HG02870 (cell line): ENCODE measurements around the gene LRRFIP1.

Source experiments
- ATAC-seq: cut with Tn5 transposase; IDR thresholded peaks from one replicate; pipeline ENCODE4 v1.9.1; 2021; ENCODE audit warnings: mild to moderate bottlenecking, moderate library complexity; ENCODE audit not compliant: unreplicated experiment

LRRFIP1 gene

DNA sequence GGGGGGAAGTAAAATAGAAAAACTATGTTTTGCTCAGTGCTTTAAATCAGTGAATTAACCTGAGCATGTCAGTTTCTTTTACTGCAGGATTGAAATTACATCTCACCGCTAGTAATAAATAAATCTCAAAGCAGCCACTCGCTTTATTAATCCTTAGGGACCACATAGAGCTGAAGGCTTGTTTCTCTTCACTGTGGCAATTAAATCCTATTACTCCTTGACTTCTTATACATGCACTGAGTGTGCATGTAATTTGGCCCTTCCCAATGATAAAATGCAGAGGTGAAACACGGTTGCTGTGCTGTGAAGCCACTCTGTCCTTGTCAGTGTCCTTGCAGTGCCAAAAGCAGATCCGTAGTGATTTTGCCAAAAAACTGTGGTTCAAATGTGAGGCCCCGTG lies 94.1 kb downstream of the LRRFIP1 start:
- no peak for ATAC-seq

DNA sequence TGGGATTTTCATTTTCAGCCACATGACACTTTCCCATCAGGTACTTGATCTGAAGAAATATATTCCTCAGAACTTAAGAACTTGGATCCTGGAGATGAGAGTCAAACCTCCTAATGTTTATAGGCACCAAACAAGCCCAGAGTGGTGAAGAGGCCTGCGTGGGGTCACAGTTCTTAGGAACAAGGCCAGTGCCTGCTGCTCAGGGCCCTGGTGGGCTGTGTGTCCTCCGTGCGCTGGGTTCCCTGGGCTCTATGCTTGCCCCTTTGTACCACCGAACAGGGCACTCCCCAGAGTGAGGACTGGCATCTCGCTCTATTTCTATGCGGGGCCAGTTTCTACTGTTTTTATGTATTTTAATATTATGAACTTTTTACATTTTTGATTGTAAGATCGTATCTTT lies 95.2 kb downstream of the LRRFIP1 start:
- ATAC-seq, result no peak

DNA sequence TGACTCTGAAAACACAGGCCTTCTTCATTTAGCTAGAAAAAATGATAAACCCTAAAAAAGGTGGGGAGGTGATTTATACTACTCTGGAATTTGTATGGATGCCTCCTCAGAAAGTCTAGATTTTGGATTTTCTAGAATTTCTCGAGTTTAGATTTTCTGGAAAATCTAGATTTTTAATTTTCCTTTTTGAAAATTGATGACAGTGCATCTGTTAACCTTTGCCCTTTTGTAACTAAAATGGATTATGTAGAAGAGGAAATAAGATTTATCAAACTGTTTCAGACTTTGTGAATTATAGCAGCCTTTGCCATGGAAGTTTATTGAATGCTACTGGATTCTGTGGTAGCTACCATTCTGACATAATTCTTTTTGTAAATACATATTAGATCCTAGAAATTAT lies 95.6 kb downstream of the LRRFIP1 start:
- ATAC-seq, result no peak

DNA sequence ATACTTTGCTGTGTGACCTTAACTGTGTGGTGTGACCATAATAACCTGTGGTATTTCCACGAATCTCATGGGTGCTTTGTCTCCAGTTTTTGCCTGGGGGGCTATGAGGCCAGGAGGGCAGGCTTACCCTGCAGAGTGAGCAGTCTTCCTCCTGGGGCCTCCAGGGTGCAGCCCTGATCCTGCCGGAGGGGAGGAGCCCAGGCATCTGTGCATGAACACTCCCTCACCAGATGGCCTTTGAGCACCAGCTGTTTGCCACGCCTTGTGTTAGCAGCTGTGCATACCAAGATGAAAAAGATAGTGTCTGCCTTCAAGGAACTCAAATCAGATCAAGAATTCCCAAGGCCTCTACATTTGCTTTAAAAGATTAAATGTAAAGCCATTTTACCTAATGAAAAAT lies 96.2 kb downstream of the LRRFIP1 start:
- no peak for ATAC-seq

DNA sequence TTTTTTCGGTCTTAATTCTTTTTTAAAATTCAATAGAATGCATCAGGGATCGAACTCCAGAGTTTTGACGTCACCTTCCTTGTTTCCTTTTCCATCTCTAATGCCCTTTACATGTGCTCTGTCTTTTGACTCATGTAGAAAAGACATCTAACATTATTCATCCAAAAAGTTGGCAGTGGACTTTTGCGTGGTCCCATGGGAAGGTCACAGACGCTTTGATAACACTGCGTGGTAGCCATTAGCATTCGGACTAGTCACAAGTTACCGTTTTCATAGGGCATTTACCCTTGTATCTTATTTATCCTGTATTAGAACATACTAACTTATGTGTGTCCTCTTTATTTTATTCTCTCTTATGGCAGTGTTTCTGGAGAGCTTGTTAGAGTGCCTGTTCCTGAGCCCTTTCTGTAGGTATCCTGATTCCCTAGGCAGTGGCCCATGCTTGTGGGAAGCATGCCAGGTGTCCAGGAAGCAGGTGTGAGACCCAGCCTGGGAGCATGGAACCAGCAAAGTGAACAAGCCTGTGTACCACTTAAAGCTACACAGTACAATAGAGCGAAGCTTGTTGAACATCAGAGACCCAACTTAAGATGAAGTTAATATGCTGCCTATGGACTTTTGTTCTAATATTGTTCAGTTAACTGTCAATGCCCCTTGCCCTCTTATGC lies 97.6 kb downstream of the LRRFIP1 start:
- no peak for ATAC-seq

DNA sequence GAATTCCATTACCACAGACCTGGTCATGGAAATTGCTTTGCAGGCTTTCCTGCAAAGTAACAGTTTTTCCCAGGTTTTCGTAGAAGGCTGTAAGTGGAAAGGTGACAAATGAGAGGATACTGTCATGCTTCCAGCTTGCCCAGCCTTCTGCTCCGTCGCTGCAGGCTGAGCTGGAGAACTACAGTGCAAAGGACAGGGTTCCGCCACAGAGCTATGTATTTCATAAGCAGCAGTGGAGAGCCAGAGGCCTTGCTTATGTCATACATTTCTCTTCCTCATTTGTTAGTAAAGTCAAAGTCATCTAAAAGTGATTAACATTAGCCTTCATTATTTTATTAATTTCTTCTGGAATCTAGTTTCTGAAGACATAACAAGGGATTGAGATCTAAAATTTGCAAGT lies 98.3 kb downstream of the LRRFIP1 start:
- ATAC-seq, result no peak

DNA sequence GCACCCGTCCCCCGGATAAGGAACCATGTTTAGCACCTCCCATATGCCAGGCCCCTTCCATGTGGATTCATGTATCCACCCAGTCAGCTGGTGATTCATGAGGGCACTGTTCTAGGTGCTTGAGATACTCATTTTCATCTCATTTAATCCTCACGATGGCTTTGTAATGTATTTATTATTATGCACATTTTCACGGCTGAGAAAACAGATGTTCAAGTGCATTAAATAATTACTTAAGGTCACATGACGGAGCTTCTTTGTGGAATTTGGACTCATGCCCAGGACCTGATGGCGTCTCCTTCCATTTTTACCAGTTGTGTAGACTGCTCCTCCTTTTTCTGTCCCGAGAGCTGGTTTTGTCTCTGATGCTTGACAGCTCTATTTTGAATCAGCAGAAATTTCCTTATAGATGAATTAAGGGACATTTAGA lies 99.0 kb downstream of the LRRFIP1 start:
- no peak for ATAC-seq

GRCh38 chr2:237727363-237727762 lies 100.0 kb downstream of the LRRFIP1 start:
- ATAC-seq, result no peak

GRCh38 chr2:237729681-237730475 lies 102.5 kb downstream of the LRRFIP1 start:
- no peak for ATAC-seq

- ATAC-seq, result no peak
Observed at GRCh38 chr2:237731663-237732062, 104.3 kb downstream of the LRRFIP1 start.

DNA sequence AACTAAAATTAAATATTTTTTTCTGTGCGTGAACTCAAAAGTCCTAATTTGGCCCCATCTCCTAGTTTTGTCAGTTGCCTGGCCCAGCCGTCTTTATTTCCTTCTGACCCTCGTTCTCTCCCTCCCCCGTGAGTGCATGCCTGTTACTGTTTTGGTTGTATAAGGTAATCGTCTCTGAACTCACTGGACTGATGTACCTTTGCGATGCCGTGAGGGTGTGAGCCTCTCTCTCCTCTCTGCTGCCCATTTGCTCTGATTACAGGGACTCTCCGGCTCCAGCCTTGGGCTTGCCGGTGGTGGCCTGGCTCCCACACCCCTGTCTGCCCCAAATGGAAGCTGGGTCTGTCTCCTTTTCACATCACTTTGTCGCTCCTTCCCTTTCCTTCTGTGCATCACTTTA lies 104.7 kb downstream of the LRRFIP1 start:
- no peak for ATAC-seq

- no peak for ATAC-seq
Observed at GRCh38 chr2:237732790-237733381, 105.5 kb downstream of the LRRFIP1 start.

DNA sequence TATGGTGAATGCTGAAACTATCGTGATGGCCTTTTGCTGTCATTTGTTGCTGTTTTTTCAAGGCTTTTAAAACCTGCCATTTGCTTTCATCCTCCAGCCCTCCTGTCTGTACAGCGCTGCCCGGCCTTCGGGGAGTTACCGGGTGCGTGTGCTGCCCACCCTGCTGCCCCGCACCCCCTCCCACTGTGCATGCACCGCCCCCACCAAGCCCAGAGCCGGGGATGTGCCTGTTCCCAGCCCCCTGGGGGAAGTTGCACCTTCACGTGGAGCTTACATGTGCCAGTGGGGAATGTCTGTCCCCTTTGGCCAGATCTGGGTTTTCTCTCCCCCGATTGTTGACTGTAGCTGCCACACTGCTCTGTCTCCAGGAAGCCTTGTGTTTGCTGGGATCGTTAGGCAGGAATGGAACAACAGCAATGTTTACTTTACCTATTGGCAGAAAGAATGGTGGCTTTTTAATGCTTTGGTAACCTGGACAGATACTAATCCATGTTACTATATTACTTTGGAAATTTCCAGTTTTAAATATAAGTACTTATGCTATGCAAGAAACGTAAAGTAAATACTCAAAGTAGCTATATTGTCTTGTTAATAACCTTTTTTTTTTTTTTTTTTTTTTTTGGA lies 106.4 kb downstream of the LRRFIP1 start:
- ATAC-seq, result no peak

DNA sequence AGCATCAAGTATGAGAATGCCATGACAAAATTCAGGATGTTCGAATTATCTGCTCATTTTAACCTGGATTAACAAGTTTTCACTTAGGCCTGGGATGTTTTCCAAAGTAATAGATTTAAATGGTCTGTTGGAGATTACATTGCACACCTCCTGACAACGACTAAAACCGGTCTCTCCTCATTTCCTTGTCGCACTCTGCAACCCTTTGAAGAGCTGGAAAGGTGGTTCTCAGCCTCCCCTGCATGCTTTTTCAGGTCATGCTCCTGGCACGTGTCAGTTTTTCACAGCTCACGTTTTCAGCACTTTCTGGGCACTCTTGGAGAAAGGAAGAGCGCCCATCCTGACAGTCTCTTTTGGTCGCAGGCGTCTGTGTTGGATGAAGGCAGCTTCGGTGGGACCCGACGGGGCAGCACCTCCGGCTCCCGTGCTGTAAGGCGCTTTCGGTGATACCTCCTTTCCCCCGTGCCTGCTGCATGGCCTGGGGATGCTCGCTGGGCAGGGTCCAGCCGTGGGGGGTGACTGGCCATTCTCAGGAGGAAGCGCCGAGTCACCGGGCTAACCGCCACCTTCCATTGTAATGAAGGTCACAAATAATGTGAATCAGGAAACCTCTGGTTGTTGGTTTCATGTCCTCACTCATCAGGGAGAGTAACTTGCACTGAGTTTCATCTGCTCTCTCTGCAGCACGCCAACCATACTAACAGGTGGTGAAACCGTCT lies 107.7 kb downstream of the LRRFIP1 start:
- no peak for ATAC-seq

DNA sequence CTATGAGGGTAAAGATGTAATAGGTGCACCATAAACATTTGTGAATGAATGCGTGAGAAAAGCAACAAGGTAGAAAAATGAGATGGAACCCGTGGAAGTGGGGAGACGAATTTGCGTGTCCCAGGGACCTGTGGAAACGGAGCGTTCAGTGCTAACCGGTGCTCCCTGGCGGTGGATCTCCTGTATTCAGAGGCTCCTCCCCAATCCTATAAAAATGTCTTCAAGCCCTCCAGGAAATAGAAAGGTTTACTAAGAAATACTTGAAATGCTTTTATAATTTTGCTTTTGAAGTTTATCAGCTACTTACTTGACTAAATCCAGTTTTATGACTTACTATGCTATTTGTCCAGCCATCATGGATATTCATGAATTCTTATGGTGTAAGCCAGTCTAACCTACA lies 108.4 kb downstream of the LRRFIP1 start:
- ATAC-seq, result no peak

DNA sequence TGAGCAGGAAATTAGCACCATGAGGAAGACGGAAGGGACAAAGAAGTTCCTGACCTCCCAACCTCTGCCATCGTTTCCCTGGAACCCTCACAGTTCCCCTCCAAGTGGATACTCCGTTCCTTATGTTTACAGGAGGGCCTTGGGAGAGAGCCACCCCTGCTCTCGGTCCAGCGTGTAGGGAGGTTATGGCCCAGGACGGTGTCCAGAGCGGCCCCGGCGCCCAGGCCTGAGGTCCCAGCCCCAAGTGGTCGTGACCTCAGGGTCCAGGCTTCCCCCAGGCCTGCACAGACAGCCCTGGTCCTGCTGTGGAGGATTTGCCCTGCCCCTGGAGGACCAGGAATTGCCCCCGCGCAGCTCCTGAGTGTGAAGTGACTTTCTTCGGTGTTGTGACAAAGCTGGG lies 109.4 kb downstream of the LRRFIP1 start:
- no peak for ATAC-seq

- no peak for ATAC-seq
Observed at GRCh38 chr2:237737196-237737865, 109.9 kb downstream of the LRRFIP1 start.

DNA sequence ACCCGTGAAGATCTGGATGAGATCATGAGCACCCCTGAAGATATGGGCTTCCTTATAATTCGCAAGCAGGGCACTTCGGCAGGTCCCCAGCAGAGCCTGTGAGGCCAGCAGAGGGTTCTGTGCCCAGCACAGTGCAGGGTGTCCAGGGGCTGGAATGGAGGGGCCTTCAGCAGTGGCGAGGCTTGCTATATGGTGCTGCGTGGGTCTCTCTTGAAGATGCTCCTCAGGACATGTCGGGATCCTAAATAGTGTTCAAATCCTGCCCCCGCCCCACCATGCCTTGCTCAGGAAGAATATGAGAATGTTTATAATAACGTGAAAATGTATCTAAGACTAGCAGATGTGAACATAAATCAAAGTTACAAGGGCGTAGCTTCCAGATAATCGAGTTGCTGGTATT lies 110.9 kb downstream of the LRRFIP1 start:
- ATAC-seq, result no peak

- ATAC-seq, result no peak
Observed at GRCh38 chr2:237739101-237739500, 111.7 kb downstream of the LRRFIP1 start.

GRCh38 chr2:237742191-237742590 lies 114.8 kb downstream of the LRRFIP1 start:
- ATAC-seq, result no peak
